ENCODE results near the gene PTPN13. TPM values are rescaled to one million over a fixed set of nuclear protein-coding genes. Genes with fewer than 3 reads are reported as not detected.

The PTPN13 gene
- total RNA-seq, 1 experiment from 2014 or later = 107 TPM

GRCh38 chr4:86608757-86609375 lies 14.8 kb downstream of the PTPN13 start:
- BruUV-seq (replicated peaks) = no TSS peak
- ChIA-PET POLR2A (ENCODE audit: low non-redundant PET) (no interaction called here), CTCF (no interaction called here)
- intact Hi-C loops (cut with micrococcal nuclease; ENCODE audit: unreplicated experiment) = no loop called here
- no peak overlapping the region for H3K4me3 ChIP-seq (ENCODE audit: low read depth, low read length, poor library complexity, severe bottlenecking)
- DNase-seq (ENCODE audit: low spot score) = no peak
- no peaks in the 10 kb centered on the region for H3K27me3 ChIP-seq (replicated peaks; ENCODE audit: insufficient read depth, low read depth, low read length, poor library complexity)
- TF ChIP-seq CTCF (conservative IDR thresholded peaks at IDR 0.05; ENCODE audit: low read depth, low read length) = no peak
- no peak for TF ChIP-seq EZH2 (IDR thresholded peaks at IDR 0.05; ENCODE audit: borderline replicate concordance, low read depth, low read length, poor library complexity, severe bottlenecking)
- no peak overlapping the region for H3K27ac ChIP-seq (ENCODE audit: low read depth, low read length, poor library complexity, severe bottlenecking)
- H3K4me1 ChIP-seq (ENCODE audit: insufficient read depth, low read length, poor library complexity, severe bottlenecking) = peaks cover 18% of the 10 kb centered on the region
- H3K36me3 ChIP-seq (ENCODE audit: insufficient read depth, low read length, poor library complexity, severe bottlenecking) = peaks cover 6% of the 10 kb centered on the region
- no peaks in the 10 kb centered on the region for H3K9me3 ChIP-seq (ENCODE audit: low read depth, low read length, poor library complexity, severe bottlenecking)

GRCh38 chr4:86611757-86612156 lies 17.6 kb downstream of the PTPN13 start:
- DNase-seq (ENCODE audit: low spot score) = no peak
- POLR2A ChIA-PET (ENCODE audit: low non-redundant PET) = interaction anchor here (0.9 kb wide), 1 partner anchor 103 kb away, joined by 3 read pairs; no protein-coding TSS in a partner anchor
- Histone ChIP-seq H3K4me1 (ENCODE audit: insufficient read depth, low read length, poor library complexity, severe bottlenecking) (peaks cover 7% of the 10 kb centered on the region), H3K4me3 (ENCODE audit: low read depth, low read length, poor library complexity, severe bottlenecking) (no peak overlapping the region), H3K36me3 (ENCODE audit: insufficient read depth, low read length, poor library complexity, severe bottlenecking) (peaks cover 6% of the 10 kb centered on the region), H3K27me3 (replicated peaks; ENCODE audit: insufficient read depth, low read depth, low read length, poor library complexity) (no peaks in the 10 kb centered on the region), H3K27ac (ENCODE audit: low read depth, low read length, poor library complexity, severe bottlenecking) (peak overlapping the region; percentile 47), H3K9me3 (ENCODE audit: low read depth, low read length, poor library complexity, severe bottlenecking) (no peaks in the 10 kb centered on the region)
- no TSS peak for BruUV-seq (replicated peaks)
- intact Hi-C loops (cut with micrococcal nuclease; ENCODE audit: unreplicated experiment) = no loop called here
- no peak for TF ChIP-seq CTCF (conservative IDR thresholded peaks at IDR 0.05; ENCODE audit: low read depth, low read length)
- TF ChIP-seq EZH2 (IDR thresholded peaks at IDR 0.05; ENCODE audit: borderline replicate concordance, low read depth, low read length, poor library complexity, severe bottlenecking) = no peak
- CTCF ChIA-PET = no interaction called here

DNA sequence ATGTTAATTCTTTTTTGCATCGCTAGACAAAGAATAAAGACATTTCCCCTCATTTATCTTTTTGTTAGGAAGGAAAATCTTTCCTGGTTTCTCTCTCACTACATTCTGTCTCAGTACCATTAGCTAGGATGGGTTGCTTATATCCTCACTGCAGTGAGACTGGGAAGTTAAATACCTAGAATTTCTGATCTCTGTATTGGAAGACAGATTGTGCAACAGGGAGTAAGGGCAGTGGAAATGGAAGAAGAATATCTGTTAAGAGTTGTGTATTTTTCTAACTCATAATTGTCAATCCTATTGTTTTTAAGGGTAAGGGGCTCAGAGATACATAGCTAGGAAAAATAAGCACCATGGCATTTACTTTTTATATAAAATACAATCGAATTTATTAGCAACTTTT lies 19.6 kb downstream of the PTPN13 start:
- POLR2A ChIA-PET (ENCODE audit: low non-redundant PET) = no interaction called here
- no TSS peak for BruUV-seq (replicated peaks)

More for the DNA sequence above, 19.6 kb downstream of the PTPN13 start:
- intact Hi-C loops (cut with micrococcal nuclease; ENCODE audit: unreplicated experiment) = no loop called here
- CTCF ChIA-PET = no interaction called here
- Histone ChIP-seq H3K4me3 (ENCODE audit: low read depth, low read length, poor library complexity, severe bottlenecking) (no peak overlapping the region), H3K27ac (ENCODE audit: low read depth, low read length, poor library complexity, severe bottlenecking) (no peak overlapping the region), H3K36me3 (ENCODE audit: insufficient read depth, low read length, poor library complexity, severe bottlenecking) (peaks cover 3% of the 10 kb centered on the region), H3K4me1 (ENCODE audit: insufficient read depth, low read length, poor library complexity, severe bottlenecking) (peaks cover 7% of the 10 kb centered on the region), H3K27me3 (replicated peaks; ENCODE audit: insufficient read depth, low read depth, low read length, poor library complexity) (no peaks in the 10 kb centered on the region), H3K9me3 (ENCODE audit: low read depth, low read length, poor library complexity, severe bottlenecking) (no peaks in the 10 kb centered on the region)
- TF ChIP-seq CTCF (conservative IDR thresholded peaks at IDR 0.05; ENCODE audit: low read depth, low read length) (no peak), EZH2 (IDR thresholded peaks at IDR 0.05; ENCODE audit: borderline replicate concordance, low read depth, low read length, poor library complexity, severe bottlenecking) (no peak)
- no peak for DNase-seq (ENCODE audit: low spot score)
